GM12872 (cell line): ENCODE measurements around the gene GPR146.

Experiments used
- TF ChIP-seq, protein P1 (sequence below): IDR thresholded peaks from 3 replicates; pipeline ENCODE4 v1.5.1; 2011; ENCODE audit warnings: low read depth, mild to moderate bottlenecking, low read length, moderate library complexity; ENCODE audit not compliant: insufficient read depth

GPR146 gene

DNA sequence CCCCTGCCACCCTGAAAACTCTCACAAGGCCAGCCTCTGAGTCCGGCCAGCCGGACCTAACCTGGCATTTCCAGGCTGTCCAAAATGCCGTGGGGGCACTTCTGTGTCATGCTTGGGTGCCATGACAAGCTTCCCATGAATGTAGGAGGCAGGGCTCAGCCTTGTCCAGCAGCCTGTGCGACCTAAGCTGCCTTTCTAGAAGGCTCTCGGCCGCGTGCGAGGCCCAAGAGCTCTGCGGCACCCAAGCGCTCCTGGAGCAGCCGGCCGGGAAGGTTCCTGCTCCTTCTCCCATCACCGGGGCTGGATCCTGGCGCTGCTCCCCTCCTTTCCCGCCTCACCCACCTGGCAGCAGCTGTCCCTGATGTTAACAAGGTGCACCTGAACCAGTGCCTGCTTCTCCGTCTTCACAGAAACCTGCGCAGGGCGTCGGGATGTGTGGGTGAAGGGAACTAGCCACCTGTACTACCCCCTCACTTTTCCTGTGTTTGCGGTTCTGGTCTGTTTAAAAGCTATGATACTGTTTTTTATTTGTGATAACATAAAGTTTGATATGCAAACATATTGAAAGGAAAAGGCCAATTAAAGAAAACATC, 49.7 kb downstream of the GPR146 start:
- TF ChIP-seq, protein P1, sequence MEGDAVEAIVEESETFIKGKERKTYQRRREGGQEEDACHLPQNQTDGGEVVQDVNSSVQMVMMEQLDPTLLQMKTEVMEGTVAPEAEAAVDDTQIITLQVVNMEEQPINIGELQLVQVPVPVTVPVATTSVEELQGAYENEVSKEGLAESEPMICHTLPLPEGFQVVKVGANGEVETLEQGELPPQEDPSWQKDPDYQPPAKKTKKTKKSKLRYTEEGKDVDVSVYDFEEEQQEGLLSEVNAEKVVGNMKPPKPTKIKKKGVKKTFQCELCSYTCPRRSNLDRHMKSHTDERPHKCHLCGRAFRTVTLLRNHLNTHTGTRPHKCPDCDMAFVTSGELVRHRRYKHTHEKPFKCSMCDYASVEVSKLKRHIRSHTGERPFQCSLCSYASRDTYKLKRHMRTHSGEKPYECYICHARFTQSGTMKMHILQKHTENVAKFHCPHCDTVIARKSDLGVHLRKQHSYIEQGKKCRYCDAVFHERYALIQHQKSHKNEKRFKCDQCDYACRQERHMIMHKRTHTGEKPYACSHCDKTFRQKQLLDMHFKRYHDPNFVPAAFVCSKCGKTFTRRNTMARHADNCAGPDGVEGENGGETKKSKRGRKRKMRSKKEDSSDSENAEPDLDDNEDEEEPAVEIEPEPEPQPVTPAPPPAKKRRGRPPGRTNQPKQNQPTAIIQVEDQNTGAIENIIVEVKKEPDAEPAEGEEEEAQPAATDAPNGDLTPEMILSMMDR, result no peak

DNA sequence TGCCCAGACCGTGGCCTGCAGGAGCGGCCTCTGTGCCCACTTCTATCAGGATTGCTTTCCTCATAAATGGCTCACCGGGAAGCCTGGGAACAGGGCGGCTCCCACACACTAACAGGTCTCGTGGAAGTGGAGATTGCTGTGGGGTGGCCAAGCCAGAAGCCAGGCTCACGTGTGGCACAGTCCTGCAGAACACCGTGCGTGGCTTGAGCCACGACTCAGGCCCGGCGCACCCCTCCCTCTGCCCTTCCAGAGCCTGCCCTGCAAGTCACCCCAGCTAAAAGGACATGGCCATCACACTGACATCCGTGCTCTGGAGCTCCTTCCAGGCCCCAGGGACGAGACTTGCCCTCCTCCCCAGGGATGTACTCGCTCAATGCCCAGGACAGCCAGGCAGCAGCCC, 50.5 kb downstream of the GPR146 start:
- TF ChIP-seq, protein P1, result no peak

DNA sequence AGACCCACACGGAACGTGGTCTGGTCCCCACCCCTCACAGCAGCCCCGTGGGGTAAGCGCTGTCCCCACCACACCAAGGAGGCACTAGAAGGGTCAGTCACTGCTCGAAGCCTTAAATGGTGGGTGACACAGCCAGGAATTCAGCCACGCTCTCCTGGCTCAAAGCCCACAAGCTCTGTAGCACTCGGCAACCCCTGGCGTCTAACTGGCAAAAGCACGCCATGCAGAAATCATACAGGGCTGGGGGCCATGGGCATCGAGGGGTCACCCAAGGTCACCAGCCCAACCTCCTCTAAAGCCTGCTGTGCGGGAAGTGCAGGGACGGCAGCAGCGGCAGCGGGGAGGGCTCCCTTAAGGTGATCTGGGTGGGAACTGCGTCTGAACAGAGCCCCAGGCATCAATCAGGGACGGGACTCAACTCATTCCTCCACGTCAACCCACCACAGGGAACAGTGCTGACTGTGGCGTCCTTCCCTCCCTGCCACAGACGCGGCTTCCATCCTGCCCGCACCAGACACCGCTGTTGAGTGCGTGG, 51.3 kb downstream of the GPR146 start:
- TF ChIP-seq, protein P1, result no peak

DNA sequence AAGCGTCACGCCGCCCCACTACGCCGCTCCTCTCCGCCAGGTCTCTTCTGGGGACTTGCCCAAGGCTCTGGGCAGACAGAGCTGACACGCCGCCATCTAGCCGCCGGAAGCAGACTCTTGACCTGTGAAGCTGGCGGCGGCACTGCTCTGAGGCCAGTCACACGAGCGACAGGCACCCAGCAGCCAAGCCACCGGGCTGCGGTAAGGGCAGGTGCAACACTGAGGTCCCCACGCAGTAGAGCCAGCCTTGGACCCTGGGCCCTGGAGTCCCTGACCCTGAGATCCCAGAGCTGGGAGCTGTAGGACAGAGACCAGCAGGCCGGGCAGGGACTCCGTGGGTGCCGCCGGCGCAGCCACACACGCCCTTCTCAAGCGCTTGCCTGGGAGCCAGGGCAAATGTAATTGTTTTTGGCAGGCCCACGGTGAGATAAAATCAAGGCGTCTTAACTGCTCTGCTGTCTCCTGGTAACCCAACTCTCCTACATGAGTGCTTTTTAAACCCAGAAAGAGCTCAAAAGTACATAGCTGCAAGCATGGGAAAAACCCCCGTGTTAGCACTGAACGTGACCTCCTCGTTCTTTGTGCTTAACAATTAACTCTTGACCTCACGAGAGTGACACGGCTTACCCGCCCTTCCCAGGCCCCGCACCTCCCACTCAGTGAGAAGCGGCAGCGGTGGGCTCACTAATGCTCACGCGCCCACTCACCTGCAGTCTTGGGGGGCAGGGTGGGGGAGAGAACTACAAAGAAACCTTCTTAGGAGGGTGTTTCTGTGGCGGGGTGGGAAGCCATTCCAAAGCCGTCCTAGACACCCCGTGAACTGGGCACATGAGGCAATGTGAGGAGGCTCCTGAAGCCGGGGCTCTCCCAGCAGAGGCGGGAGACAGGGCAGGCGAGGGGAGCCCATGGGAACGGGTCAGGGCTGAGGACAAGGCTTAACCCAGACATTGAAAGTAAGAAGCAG, 52.1 kb downstream of the GPR146 start:
- TF ChIP-seq, protein P1, result no peak

DNA sequence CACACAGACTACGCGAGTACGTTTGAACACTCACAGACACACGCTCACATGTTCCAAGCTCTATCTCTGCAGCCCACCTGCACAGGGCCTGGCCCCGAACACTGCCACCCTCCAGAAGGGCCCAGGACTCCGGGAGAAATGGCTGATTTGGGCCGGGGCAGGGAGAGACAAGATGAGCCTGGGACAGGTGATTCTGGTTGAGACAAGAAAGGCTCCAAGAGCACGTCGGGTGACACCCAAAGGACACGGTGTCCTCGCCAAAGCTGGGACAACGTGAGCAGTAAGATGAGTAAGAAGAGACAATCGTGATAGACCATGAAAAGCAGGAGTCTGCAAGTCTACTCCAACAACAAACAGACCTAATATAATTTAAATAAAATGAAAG, 52.8 kb downstream of the GPR146 start:
- TF ChIP-seq, protein P1, result no peak

DNA sequence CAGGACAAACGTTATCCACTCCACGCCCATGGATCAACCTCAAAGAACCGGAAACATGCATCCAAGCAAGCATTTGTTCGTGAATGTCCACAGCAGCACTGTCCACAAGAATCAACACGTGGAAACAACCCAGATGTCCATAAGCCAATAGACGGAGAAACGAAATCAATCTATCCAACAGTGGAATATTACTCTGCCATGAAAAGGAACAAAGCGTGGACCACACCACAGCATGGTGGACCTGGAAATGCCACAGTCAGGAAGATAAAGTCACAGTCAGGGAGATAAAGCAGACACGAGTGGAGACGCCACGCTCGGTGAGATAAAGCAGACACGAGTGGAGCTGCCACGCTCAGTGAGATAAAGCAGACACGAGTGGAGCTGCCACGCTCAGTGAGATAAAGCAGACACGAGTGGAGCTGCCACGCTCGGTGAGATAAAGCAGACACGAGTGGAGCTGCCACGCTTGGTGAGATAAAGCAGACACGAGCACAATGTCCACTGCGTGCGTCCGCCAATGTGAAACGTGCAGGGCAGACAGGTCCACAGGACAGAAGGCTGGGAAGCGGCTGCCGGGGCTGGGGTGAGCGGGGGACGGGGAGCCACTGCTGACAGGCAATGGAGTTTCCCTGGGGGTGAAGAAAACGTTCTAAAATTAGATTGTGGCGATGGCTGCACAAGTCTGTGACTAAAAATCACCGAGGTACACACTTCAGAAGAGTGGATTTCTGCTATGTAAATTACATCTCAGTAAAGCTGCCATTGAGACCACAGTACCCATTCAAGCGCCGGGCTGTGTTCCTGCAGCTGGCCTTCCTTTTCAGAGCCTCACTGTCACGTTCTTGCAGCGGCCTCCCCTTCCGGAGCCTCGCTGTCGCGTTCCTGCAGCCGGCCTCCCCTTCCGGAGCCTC, 54.2 kb downstream of the GPR146 start:
- TF ChIP-seq, protein P1, result no peak
